DND-41 (cell line): ENCODE measurements around the gene PERM1.
"Not testable (repeated sequence)": the region's sequence is repeated elsewhere in the genome, so short reads cannot be mapped to it uniquely, and the experiment has no call there.

Experiments
- EZH2 ChIP-seq: IDR thresholded peaks from 3 replicates; pipeline ENCODE4 v1.6.1; 2012; ENCODE audit warnings: borderline replicate concordance, low read depth, mild to moderate bottlenecking, moderate library complexity, low read length, inconsistent platforms; ENCODE audit not compliant: severe bottlenecking
- TF ChIP-seq, protein P1 (sequence below): IDR thresholded peaks from 2 replicates; pipeline ENCODE4 v1.5.1; 2012; ENCODE audit warnings: borderline replicate concordance, low read length, moderate library complexity, mild to moderate bottlenecking; ENCODE audit not compliant: poor library complexity, severe bottlenecking; ENCODE audit errors: extremely low read depth

DNA sequence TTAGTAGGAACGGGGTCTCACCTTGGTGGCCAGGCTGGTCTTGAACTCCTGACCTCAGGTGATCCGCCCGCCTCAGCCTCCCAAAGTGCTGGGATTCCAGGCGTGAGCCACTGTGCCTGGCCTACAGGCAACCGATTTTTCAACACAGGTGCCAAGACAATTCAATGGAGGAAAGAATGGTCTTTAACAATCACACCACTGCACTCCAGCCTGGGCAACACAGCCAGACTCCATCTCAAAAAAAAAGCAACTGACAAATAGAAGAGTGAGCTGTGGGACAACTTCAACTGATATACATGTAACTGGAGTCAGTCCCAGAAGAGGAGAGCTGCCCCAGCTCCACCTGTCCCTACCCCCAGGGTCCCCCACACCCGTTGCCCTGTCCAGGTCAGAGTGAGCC, 12.7 kb upstream of the PERM1 start:
- TF ChIP-seq, protein P1, sequence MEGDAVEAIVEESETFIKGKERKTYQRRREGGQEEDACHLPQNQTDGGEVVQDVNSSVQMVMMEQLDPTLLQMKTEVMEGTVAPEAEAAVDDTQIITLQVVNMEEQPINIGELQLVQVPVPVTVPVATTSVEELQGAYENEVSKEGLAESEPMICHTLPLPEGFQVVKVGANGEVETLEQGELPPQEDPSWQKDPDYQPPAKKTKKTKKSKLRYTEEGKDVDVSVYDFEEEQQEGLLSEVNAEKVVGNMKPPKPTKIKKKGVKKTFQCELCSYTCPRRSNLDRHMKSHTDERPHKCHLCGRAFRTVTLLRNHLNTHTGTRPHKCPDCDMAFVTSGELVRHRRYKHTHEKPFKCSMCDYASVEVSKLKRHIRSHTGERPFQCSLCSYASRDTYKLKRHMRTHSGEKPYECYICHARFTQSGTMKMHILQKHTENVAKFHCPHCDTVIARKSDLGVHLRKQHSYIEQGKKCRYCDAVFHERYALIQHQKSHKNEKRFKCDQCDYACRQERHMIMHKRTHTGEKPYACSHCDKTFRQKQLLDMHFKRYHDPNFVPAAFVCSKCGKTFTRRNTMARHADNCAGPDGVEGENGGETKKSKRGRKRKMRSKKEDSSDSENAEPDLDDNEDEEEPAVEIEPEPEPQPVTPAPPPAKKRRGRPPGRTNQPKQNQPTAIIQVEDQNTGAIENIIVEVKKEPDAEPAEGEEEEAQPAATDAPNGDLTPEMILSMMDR, result not testable (repeated sequence)
- not testable (repeated sequence) for TF ChIP-seq EZH2
